H1 (cell line): Measurements from ENCODE around the gene GLIS2. TPM values are rescaled to one million over a fixed set of nuclear protein-coding genes. Genes with fewer than 3 reads are reported as not detected.

Experiments used
- ASH2L ChIP-seq: fragments of 200-600, 300-600 bp; sonication (generic); IDR thresholded peaks from one replicate; pipeline ENCODE4 v1.7.1; 2017; ENCODE audit warnings: low read length
- BRCA1 ChIP-seq: IDR thresholded peaks from 2 replicates; pipeline ENCODE4 v1.6.1; 2012; ENCODE audit warnings: low read depth, low read length, improper control_type of control experiment
- CHD2 ChIP-seq: IDR thresholded peaks from 2 replicates; pipeline ENCODE4 v1.6.1; 2012; ENCODE audit warnings: low read length, improper control_type of control experiment
- CHD7 ChIP-seq: fragments of 300-600 bp; sonication (generic); IDR thresholded peaks from 2 replicates; pipeline ENCODE4 v1.7.1; 2012; ENCODE audit warnings: low read length, moderate library complexity, mild to moderate bottlenecking, inconsistent platforms; ENCODE audit not compliant: insufficient replicate concordance
- POU5F1 ChIP-seq: IDR thresholded peaks from 2 replicates; pipeline ENCODE4 v1.6.1; 2011; ENCODE audit warnings: low read depth, mild to moderate bottlenecking, low read length, moderate library complexity
- RFX5 ChIP-seq: IDR thresholded peaks from 2 replicates; pipeline ENCODE4 v1.6.1; 2011; ENCODE audit warnings: low read depth, low read length, improper control_type of control experiment, borderline replicate concordance
- RNF2 ChIP-seq: fragments of 200-900, 300-1000 bp; sonication (generic); IDR thresholded peaks from 2 replicates; pipeline ENCODE4 v1.7.1; 2016; ENCODE audit warnings: borderline replicate concordance, low read depth, mild to moderate bottlenecking, antibody characterized with exemption, low read length; ENCODE audit not compliant: poor library complexity, severe bottlenecking; ENCODE audit errors: missing control alignments
- SAP30 ChIP-seq: fragments of 300-600 bp; sonication (generic); IDR thresholded peaks from 2 replicates; pipeline ENCODE4 v1.7.1; 2012; ENCODE audit warnings: low read length, moderate library complexity, mild to moderate bottlenecking, inconsistent platforms; ENCODE audit not compliant: insufficient read depth, insufficient replicate concordance
- SIRT6 ChIP-seq: IDR thresholded peaks from one replicate; pipeline ENCODE4 v1.7.1; 2012; ENCODE audit warnings: low read length, inconsistent platforms
- YY1 ChIP-seq: IDR thresholded peaks from 2 replicates; pipeline ENCODE4 v1.6.1; 2011; ENCODE audit warnings: low read depth, mild to moderate bottlenecking, low read length
- polyA plus RNA-seq, 7 experiments: library from polyadenylated mRNA; depleted of rRNA in 3 of 7; stranded (reverse) in 5 of 7; unstranded in 2 of 7; fragments of >200 nt in 5 of 7; fragments of 200-250 nt in 2 of 7; gene quantifications; 1 replicate in 5 of 7; 2 replicates in 1 of 7; 4 replicates in 1 of 7; pipeline versions ENCODE4 v1.2.1 to v1.2.3, GENCODE V29; 2011 to 2013; ENCODE audit warnings: missing spikeins in 2 of 7, mixed read lengths in 2 of 7
- total RNA-seq: library from RNA; stranded (reverse); fragmentation: NEBNext Ultra II Directional; extraction: Animal tissue kit (Norgen Biotek cat#: 25700); gene quantifications from 2 replicates; pipeline ENCODE4 v1.2.1, GENCODE V29; 2021

The GLIS2 gene
- total and polyA plus RNA-seq, 2 of the 8 experiments (the other 6 are each of a cell fraction or from before 2014, with no cell fraction given), result 4.3 to 17.4 TPM

- TF ChIP-seq CHD7 (no peak), RNF2 (no peak), SIRT6 (no peak), CHD2 (peak; percentile 76), RFX5 (peak; percentile 72), POU5F1 (no peak), BRCA1 (no peak), ASH2L (no peak), YY1 (no peak), SAP30 (no peak)
Observed at GRCh38 chr16:4266372-4266771, 49.5 kb upstream of the GLIS2 start (continued).
